ENCODE results near the gene WWOX. TPM values are rescaled to one million over a fixed set of nuclear protein-coding genes. Genes with fewer than 3 reads are reported as not detected.

Gene WWOX
- total and polyA plus RNA-seq, 2 donors = 15.4 to 23.9 TPM

GRCh38 chr16:78192734-78193488, 93.5 kb downstream of the WWOX start:
- H3K27me3 ChIP-seq (ENCODE audit: control insufficient read depth in 2 of 2, insufficient read depth in 1 of 2, low read length in 1 of 2) = no peaks in the 10 kb centered on the region
- H3K36me3 ChIP-seq (ENCODE audit: control insufficient read depth in 2 of 2, insufficient read depth in 2 of 2, low read length in 1 of 2) = no peaks in the 10 kb centered on the region
- H3K27ac ChIP-seq (ENCODE audit: low read depth in 1 of 2, low read length in 1 of 2) = no peak overlapping the region
- no peaks in the 10 kb centered on the region for H3K9me3 ChIP-seq (ENCODE audit: control insufficient read depth in 2 of 2, insufficient read depth in 1 of 2, low read length in 1 of 2)
- no peaks in the 10 kb centered on the region for H3K4me1 ChIP-seq (ENCODE audit: control insufficient read depth in 2 of 2, insufficient read depth in 2 of 2, low read length in 2 of 2)
- 78% methylated on average over 9 of the region's 9 CpGs for WGBS
- H3K4me3 ChIP-seq (ENCODE audit: low read length in 2 of 2) = no peak overlapping the region
- DNase-seq (ENCODE audit: low read depth in 6 of 9, low spot score in 9 of 9) = no peak

GRCh38 chr16:78194948-78195347, 95.5 kb downstream of the WWOX start:
- Histone ChIP-seq H3K9me3 (ENCODE audit: control insufficient read depth in 2 of 2, insufficient read depth in 1 of 2, low read length in 1 of 2) (no peaks in the 10 kb centered on the region), H3K27ac (ENCODE audit: low read depth in 1 of 2, low read length in 1 of 2) (no peak overlapping the region), H3K4me1 (ENCODE audit: control insufficient read depth in 2 of 2, insufficient read depth in 2 of 2, low read length in 2 of 2) (no peaks in the 10 kb centered on the region), H3K27me3 (ENCODE audit: control insufficient read depth in 2 of 2, insufficient read depth in 1 of 2, low read length in 1 of 2) (no peaks in the 10 kb centered on the region), H3K36me3 (ENCODE audit: control insufficient read depth in 2 of 2, insufficient read depth in 2 of 2, low read length in 1 of 2) (no peaks in the 10 kb centered on the region), H3K4me3 (ENCODE audit: low read length in 2 of 2) (no peak overlapping the region)
- no peak for DNase-seq (ENCODE audit: low read depth in 6 of 9, low spot score in 9 of 9)
- over 99% methylated on average over 3 of the region's 3 CpGs for WGBS

- Histone ChIP-seq H3K9me3 (ENCODE audit: control insufficient read depth in 2 of 2, insufficient read depth in 1 of 2, low read length in 1 of 2) (no peaks in the 10 kb centered on the region), H3K36me3 (ENCODE audit: control insufficient read depth in 2 of 2, insufficient read depth in 2 of 2, low read length in 1 of 2) (no peaks in the 10 kb centered on the region), H3K27ac (ENCODE audit: low read depth in 1 of 2, low read length in 1 of 2) (no peak overlapping the region), H3K27me3 (ENCODE audit: control insufficient read depth in 2 of 2, insufficient read depth in 1 of 2, low read length in 1 of 2) (no peaks in the 10 kb centered on the region), H3K4me3 (ENCODE audit: low read length in 2 of 2) (no peak overlapping the region), H3K4me1 (ENCODE audit: control insufficient read depth in 2 of 2, insufficient read depth in 2 of 2, low read length in 2 of 2) (no peaks in the 10 kb centered on the region)
- no peak for DNase-seq (ENCODE audit: low read depth in 6 of 9, low spot score in 9 of 9)
- 43% methylated on average over 4 of the region's 4 CpGs for WGBS
These were observed 96.3 kb downstream of the WWOX start for GRCh38 chr16:78195797-78196196.

GRCh38 chr16:78196502-78196901, 97.0 kb downstream of the WWOX start:
- H3K36me3 ChIP-seq (ENCODE audit: control insufficient read depth in 2 of 2, insufficient read depth in 2 of 2, low read length in 1 of 2) = no peaks in the 10 kb centered on the region
- no peak overlapping the region for H3K27ac ChIP-seq (ENCODE audit: low read depth in 1 of 2, low read length in 1 of 2)
- WGBS = 94% methylated on average over 2 of the region's 2 CpGs
- no peak overlapping the region for H3K4me3 ChIP-seq (ENCODE audit: low read length in 2 of 2)
- no peak for DNase-seq (ENCODE audit: low read depth in 6 of 9, low spot score in 9 of 9)
- no peaks in the 10 kb centered on the region for H3K4me1 ChIP-seq (ENCODE audit: control insufficient read depth in 2 of 2, insufficient read depth in 2 of 2, low read length in 2 of 2)
- no peaks in the 10 kb centered on the region for H3K9me3 ChIP-seq (ENCODE audit: control insufficient read depth in 2 of 2, insufficient read depth in 1 of 2, low read length in 1 of 2)
- no peaks in the 10 kb centered on the region for H3K27me3 ChIP-seq (ENCODE audit: control insufficient read depth in 2 of 2, insufficient read depth in 1 of 2, low read length in 1 of 2)

GRCh38 chr16:78198288-78198687, 98.8 kb downstream of the WWOX start:
- no peaks in the 10 kb centered on the region for H3K4me1 ChIP-seq (ENCODE audit: control insufficient read depth in 2 of 2, insufficient read depth in 2 of 2, low read length in 2 of 2)
- no peaks in the 10 kb centered on the region for H3K9me3 ChIP-seq (ENCODE audit: control insufficient read depth in 2 of 2, insufficient read depth in 1 of 2, low read length in 1 of 2)
- H3K36me3 ChIP-seq (ENCODE audit: control insufficient read depth in 2 of 2, insufficient read depth in 2 of 2, low read length in 1 of 2) = no peaks in the 10 kb centered on the region
- 87% methylated on average over 5 of the region's 5 CpGs for WGBS
- no peak overlapping the region for H3K27ac ChIP-seq (ENCODE audit: low read depth in 1 of 2, low read length in 1 of 2)
- H3K27me3 ChIP-seq (ENCODE audit: control insufficient read depth in 2 of 2, insufficient read depth in 1 of 2, low read length in 1 of 2) = no peaks in the 10 kb centered on the region
- H3K4me3 ChIP-seq (ENCODE audit: low read length in 2 of 2) = no peak overlapping the region
- DNase-seq (ENCODE audit: low read depth in 6 of 9, low spot score in 9 of 9) = no peak

- no peak overlapping the region for H3K27ac ChIP-seq (ENCODE audit: low read depth in 1 of 2, low read length in 1 of 2)
- no peaks in the 10 kb centered on the region for H3K27me3 ChIP-seq (ENCODE audit: control insufficient read depth in 2 of 2, insufficient read depth in 1 of 2, low read length in 1 of 2)
- H3K4me3 ChIP-seq (ENCODE audit: low read length in 2 of 2) = no peak overlapping the region
- WGBS = 97% methylated on average over 7 of the region's 7 CpGs
- no peaks in the 10 kb centered on the region for H3K36me3 ChIP-seq (ENCODE audit: control insufficient read depth in 2 of 2, insufficient read depth in 2 of 2, low read length in 1 of 2)
- H3K4me1 ChIP-seq (ENCODE audit: control insufficient read depth in 2 of 2, insufficient read depth in 2 of 2, low read length in 2 of 2) = no peaks in the 10 kb centered on the region
- DNase-seq (ENCODE audit: low read depth in 6 of 9, low spot score in 9 of 9) = no peak
- no peaks in the 10 kb centered on the region for H3K9me3 ChIP-seq (ENCODE audit: control insufficient read depth in 2 of 2, insufficient read depth in 1 of 2, low read length in 1 of 2)
These were observed 100.0 kb downstream of the WWOX start for GRCh38 chr16:78199325-78200022.

GRCh38 chr16:78200023-78200389, 100.6 kb downstream of the WWOX start:
- no peaks in the 10 kb centered on the region for H3K4me1 ChIP-seq (ENCODE audit: control insufficient read depth in 2 of 2, insufficient read depth in 2 of 2, low read length in 2 of 2)
- WGBS = 97% methylated on average over 7 of the region's 7 CpGs
- H3K9me3 ChIP-seq (ENCODE audit: control insufficient read depth in 2 of 2, insufficient read depth in 1 of 2, low read length in 1 of 2) = no peaks in the 10 kb centered on the region
- DNase-seq (ENCODE audit: low read depth in 6 of 9, low spot score in 9 of 9) = no peak
- no peak overlapping the region for H3K4me3 ChIP-seq (ENCODE audit: low read length in 2 of 2)
- no peaks in the 10 kb centered on the region for H3K27me3 ChIP-seq (ENCODE audit: control insufficient read depth in 2 of 2, insufficient read depth in 1 of 2, low read length in 1 of 2)
- no peaks in the 10 kb centered on the region for H3K36me3 ChIP-seq (ENCODE audit: control insufficient read depth in 2 of 2, insufficient read depth in 2 of 2, low read length in 1 of 2)
- H3K27ac ChIP-seq (ENCODE audit: low read depth in 1 of 2, low read length in 1 of 2) = no peak overlapping the region

GRCh38 chr16:78200623-78201096, 101.2 kb downstream of the WWOX start:
- no peak overlapping the region for H3K4me3 ChIP-seq (ENCODE audit: low read length in 2 of 2)
- 98% methylated on average over 6 of the region's 6 CpGs for WGBS
- H3K36me3 ChIP-seq (ENCODE audit: control insufficient read depth in 2 of 2, insufficient read depth in 2 of 2, low read length in 1 of 2) = no peaks in the 10 kb centered on the region
- no peaks in the 10 kb centered on the region for H3K27me3 ChIP-seq (ENCODE audit: control insufficient read depth in 2 of 2, insufficient read depth in 1 of 2, low read length in 1 of 2)
- DNase-seq (ENCODE audit: low read depth in 6 of 9, low spot score in 9 of 9) = no peak
- H3K27ac ChIP-seq (ENCODE audit: low read depth in 1 of 2, low read length in 1 of 2) = no peak overlapping the region
- H3K9me3 ChIP-seq (ENCODE audit: control insufficient read depth in 2 of 2, insufficient read depth in 1 of 2, low read length in 1 of 2) = no peaks in the 10 kb centered on the region
- H3K4me1 ChIP-seq (ENCODE audit: control insufficient read depth in 2 of 2, insufficient read depth in 2 of 2, low read length in 2 of 2) = no peaks in the 10 kb centered on the region

- Histone ChIP-seq H3K4me1 (ENCODE audit: control insufficient read depth in 2 of 2, insufficient read depth in 2 of 2, low read length in 2 of 2) (no peaks in the 10 kb centered on the region), H3K36me3 (ENCODE audit: control insufficient read depth in 2 of 2, insufficient read depth in 2 of 2, low read length in 1 of 2) (no peaks in the 10 kb centered on the region), H3K9me3 (ENCODE audit: control insufficient read depth in 2 of 2, insufficient read depth in 1 of 2, low read length in 1 of 2) (no peaks in the 10 kb centered on the region), H3K27me3 (ENCODE audit: control insufficient read depth in 2 of 2, insufficient read depth in 1 of 2, low read length in 1 of 2) (no peaks in the 10 kb centered on the region), H3K4me3 (ENCODE audit: low read length in 2 of 2) (no peak overlapping the region), H3K27ac (ENCODE audit: low read depth in 1 of 2, low read length in 1 of 2) (no peak overlapping the region)
- DNase-seq (ENCODE audit: low read depth in 6 of 9, low spot score in 9 of 9) = no peak
- 96% methylated on average over 3 of the region's 3 CpGs for WGBS
These were observed 106.1 kb downstream of the WWOX start for GRCh38 chr16:78205506-78205905.
